Measurements from ENCODE around the gene CPNE4. TPM values are rescaled to one million over a fixed set of nuclear protein-coding genes. Genes with fewer than 3 reads are reported as not detected.
A peak's percentile ranks its signal among the peaks of the same experiment; 100 is the strongest.

Gene CPNE4
- total RNA-seq, 1 experiment from 2014 or later = not detected

GRCh38 chr3:132029182-132029902 lies 5.5 kb downstream of the CPNE4 start:
- Histone ChIP-seq H3F3A (ENCODE audit: low read length, unreplicated experiment) (no peaks in the 10 kb centered on the region), H3K4me3 (ENCODE audit: low read length) (peak overlapping the region; percentile 34), H3K79me2 (ENCODE audit: low read length) (no peaks in the 10 kb centered on the region), H3K9me3 (ENCODE audit: low read length) (no peaks in the 10 kb centered on the region), H3K4me1 (ENCODE audit: insufficient read depth, low read length) (peaks cover 13% of the 10 kb centered on the region), H3K36me3 (ENCODE audit: low read depth, low read length) (no peaks in the 10 kb centered on the region), H3K4me2 (ENCODE audit: low read length) (peak overlapping the region; percentile 66), H3K27ac (ENCODE audit: low read length) (peak overlapping the region; percentile 64), H3K27me3 (ENCODE audit: low read length) (no peaks in the 10 kb centered on the region), H3K9me2 (replicated peaks; ENCODE audit: low read length) (no peaks in the 10 kb centered on the region), H2AFZ (ENCODE audit: low read length) (0 out of 2 replicates have a peak overlapping the region, but pooled peaks have one; percentile 36), H3K9ac (ENCODE audit: low read length) (peak overlapping the region; percentile 33), H4K20me1 (ENCODE audit: low read length) (no peaks in the 10 kb centered on the region)
- BruUV-seq (replicated peaks) = no TSS peak
- intact Hi-C loops (cut with micrococcal nuclease) = loop anchor here (1.0 to 5.0 kb wide), 6 partner anchors 125 to 992 kb away; no protein-coding TSS in a partner anchor
- ChIA-PET POLR2A (ENCODE audit: unreplicated experiment) (no interaction called here), CTCF (interaction anchor here (0.6 to 1.0 kb wide), 4 partner anchors 197 to 923 kb away, joined by 3 to 5 read pairs (median 4); no protein-coding TSS in a partner anchor)
- DNase-seq (peak; percentile 94), ATAC-seq (peak; percentile 98)
- TF ChIP-seq CTCF (conservative IDR thresholded peaks at IDR 0.05; ENCODE audit: low read depth, low read length) (peak; percentile 87), EZH2phosphoT487 (IDR thresholded peaks at IDR 0.05; ENCODE audit: borderline replicate concordance, low read length) (no peak), EZH2 (IDR thresholded peaks at IDR 0.05; ENCODE audit: low read length, unreplicated experiment) (no peak)

GRCh38 chr3:132022914-132023313 lies 11.9 kb downstream of the CPNE4 start:
- Histone ChIP-seq H3K27ac (ENCODE audit: low read length) (no peak overlapping the region), H3K9me3 (ENCODE audit: low read length) (no peaks in the 10 kb centered on the region), H3K9me2 (replicated peaks; ENCODE audit: low read length) (no peaks in the 10 kb centered on the region), H3K4me1 (ENCODE audit: insufficient read depth, low read length) (no peaks in the 10 kb centered on the region; the same call in 1 of the 2 replicates), H3K9ac (ENCODE audit: low read length) (no peak overlapping the region), H3K27me3 (ENCODE audit: low read length) (no peaks in the 10 kb centered on the region), H3K4me3 (ENCODE audit: low read length) (no peak overlapping the region), H3K36me3 (ENCODE audit: low read depth, low read length) (no peaks in the 10 kb centered on the region), H2AFZ (ENCODE audit: low read length) (no peak overlapping the region), H4K20me1 (ENCODE audit: low read length) (no peaks in the 10 kb centered on the region), H3F3A (ENCODE audit: low read length, unreplicated experiment) (no peaks in the 10 kb centered on the region), H3K79me2 (ENCODE audit: low read length) (no peaks in the 10 kb centered on the region), H3K4me2 (ENCODE audit: low read length) (no peak overlapping the region)
- intact Hi-C loops (cut with micrococcal nuclease) = no loop called here
- POLR2A ChIA-PET (ENCODE audit: unreplicated experiment) = no interaction called here
- CTCF ChIA-PET = no interaction called here
- BruUV-seq (replicated peaks) = no TSS peak
- TF ChIP-seq EZH2 (IDR thresholded peaks at IDR 0.05; ENCODE audit: low read length, unreplicated experiment) = no peak
- TF ChIP-seq EZH2phosphoT487 (IDR thresholded peaks at IDR 0.05; ENCODE audit: borderline replicate concordance, low read length) = no peak
- TF ChIP-seq CTCF (conservative IDR thresholded peaks at IDR 0.05; ENCODE audit: low read depth, low read length) = no peak
- DNase-seq (no peak), ATAC-seq (no peak)

GRCh38 chr3:132020058-132020457 lies 14.8 kb downstream of the CPNE4 start:
- H2AFZ ChIP-seq (ENCODE audit: low read length) = no peak overlapping the region
- H3K79me2 ChIP-seq (ENCODE audit: low read length) = no peaks in the 10 kb centered on the region
- no peak overlapping the region for H3K4me3 ChIP-seq (ENCODE audit: low read length)
- no peak overlapping the region for H3K4me2 ChIP-seq (ENCODE audit: low read length)
- H3K9me3 ChIP-seq (ENCODE audit: low read length) = no peaks in the 10 kb centered on the region
- no peak overlapping the region for H3K9ac ChIP-seq (ENCODE audit: low read length)
- H3K27me3 ChIP-seq (ENCODE audit: low read length) = no peaks in the 10 kb centered on the region
- no peak for ATAC-seq
- no peak overlapping the region for H3K27ac ChIP-seq (ENCODE audit: low read length)
- ChIA-PET CTCF (no interaction called here), POLR2A (ENCODE audit: unreplicated experiment) (no interaction called here)
- intact Hi-C loops (cut with micrococcal nuclease) = no loop called here
- no TSS peak for BruUV-seq (replicated peaks)
- DNase-seq = no peak
- H4K20me1 ChIP-seq (ENCODE audit: low read length) = no peaks in the 10 kb centered on the region
- H3K36me3 ChIP-seq (ENCODE audit: low read depth, low read length) = no peaks in the 10 kb centered on the region
- no peaks in the 10 kb centered on the region for H3K9me2 ChIP-seq (replicated peaks; ENCODE audit: low read length)
- no peaks in the 10 kb centered on the region for H3F3A ChIP-seq (ENCODE audit: low read length, unreplicated experiment)
- no peaks in the 10 kb centered on the region; the same call in 1 of the 2 replicates for H3K4me1 ChIP-seq (ENCODE audit: insufficient read depth, low read length)
- TF ChIP-seq EZH2phosphoT487 (IDR thresholded peaks at IDR 0.05; ENCODE audit: borderline replicate concordance, low read length) = no peak
- no peak for TF ChIP-seq CTCF (conservative IDR thresholded peaks at IDR 0.05; ENCODE audit: low read depth, low read length)
- no peak for TF ChIP-seq EZH2 (IDR thresholded peaks at IDR 0.05; ENCODE audit: low read length, unreplicated experiment)
